Measurements from ENCODE around the gene ZNF124.
"Not testable (repeated sequence)": the region's sequence is repeated elsewhere in the genome, so short reads cannot be mapped to it uniquely, and the experiment has no call there.

Gene ZNF124

GRCh38 chr1:247171875-247172563, at the start of gene ZNF124:
ZNF124 (minus strand) TSS chr1:247172020; CDS start chr1:247171877, 143 bp downstream.
- not testable (repeated sequence) for DNase-seq

DNA sequence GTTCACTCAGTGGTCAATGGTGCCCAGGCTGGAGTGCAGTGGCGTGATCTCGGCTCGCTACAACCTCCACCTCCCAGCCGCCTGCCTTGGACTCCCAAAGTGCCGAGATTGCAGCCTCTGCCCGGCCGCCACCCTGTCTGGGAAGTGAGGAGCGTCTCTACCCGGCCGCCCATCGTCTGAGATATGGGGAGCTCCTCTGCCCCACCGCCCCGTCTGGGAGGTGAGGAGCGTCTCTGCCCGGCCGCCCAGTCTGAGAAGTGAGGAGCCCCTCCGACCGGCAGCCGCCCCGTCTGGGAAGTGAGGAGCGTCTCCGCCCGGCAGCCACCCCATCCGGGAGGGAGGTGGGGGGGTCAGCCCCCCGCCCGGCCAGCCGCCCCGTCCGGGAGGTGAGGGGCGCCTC, 48.5 kb upstream of the ZNF124 start:
- not testable (repeated sequence) for DNase-seq

- no peak for DNase-seq
These were observed 46.4 kb upstream of the ZNF124 start for GRCh38 chr1:247218121-247218651.

DNA sequence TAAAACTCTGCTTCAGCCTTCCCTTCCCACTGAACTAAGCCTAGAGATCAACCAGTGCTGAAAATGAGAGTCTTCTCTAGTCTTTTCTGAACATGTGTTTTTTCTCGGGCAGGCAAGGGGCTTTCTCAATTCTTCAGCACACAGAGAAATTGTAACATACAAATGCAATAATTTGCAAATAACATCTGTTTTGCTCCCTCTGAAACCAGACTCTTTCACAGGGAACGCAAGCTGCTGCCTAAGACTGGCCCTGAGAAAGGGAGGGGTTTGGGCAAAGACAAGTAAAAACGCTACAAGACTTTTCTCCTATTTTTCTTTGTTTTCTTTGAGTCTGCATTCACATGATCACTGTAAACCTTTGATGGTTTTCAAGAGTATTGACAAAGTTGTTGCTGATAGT, 44.4 kb upstream of the ZNF124 start:
- DNase-seq: no peak

GRCh38 chr1:247212627-247213617, 41.1 kb upstream of the ZNF124 start:
- DNase-seq: no peak

DNA sequence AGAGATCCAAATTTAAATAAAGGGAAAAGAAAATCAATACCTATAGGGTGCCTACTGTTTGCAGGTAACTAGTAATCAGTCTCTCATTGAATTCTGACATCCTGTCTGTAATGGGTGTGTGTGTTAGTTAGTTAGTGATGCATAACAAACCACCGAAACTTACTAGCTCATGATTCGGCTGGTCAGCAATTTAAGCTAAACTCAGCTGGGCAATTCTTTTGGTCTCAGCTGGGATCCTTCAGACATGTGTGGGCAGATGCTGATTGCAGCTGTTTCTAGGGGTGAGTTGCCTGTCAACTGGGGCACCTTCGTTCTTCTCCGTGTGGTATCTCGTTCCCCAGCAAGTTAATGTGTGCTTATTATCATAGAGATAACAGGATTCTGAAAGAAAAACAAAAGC, 40.2 kb upstream of the ZNF124 start:
- DNase-seq: no peak

- no peak for DNase-seq
These were observed 39.5 kb upstream of the ZNF124 start for GRCh38 chr1:247211339-247211738.

DNA sequence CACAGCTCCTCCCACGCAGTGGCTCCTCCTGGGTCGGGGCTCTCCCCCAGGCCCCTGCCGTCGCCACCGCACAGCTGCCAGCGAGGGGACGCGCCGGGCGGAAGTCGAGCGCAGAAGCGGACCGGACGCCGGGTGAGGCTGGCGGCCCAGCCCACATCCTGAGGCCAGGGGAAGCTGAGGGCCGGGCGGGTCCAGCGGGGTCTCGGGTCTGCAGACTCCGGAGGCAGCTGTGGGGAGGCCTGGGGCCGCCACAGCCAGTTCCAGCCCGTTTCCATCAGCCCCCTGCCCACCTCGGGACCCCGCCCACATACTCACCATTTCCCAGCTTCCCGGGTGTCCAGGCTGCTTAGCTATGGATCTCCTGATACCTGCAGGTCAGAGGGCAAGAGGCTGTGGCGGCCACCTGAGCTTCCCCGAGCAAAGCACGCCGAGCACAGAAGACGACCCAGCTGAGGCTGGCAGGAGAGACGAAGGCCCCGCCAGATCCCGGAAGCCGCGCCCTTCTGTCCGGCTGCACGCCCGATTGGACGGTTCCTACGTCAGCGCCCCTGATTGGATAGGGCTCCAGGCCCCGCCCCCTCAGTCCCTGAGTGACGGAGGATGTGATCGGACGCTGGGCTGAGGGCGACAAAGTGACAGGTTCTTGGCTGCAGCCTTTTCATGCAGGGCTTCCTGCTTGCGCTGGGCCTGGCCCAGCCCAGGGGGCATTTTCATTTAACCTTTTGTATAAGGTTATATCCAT, 38.7 kb upstream of the ZNF124 start:
- peak; percentile 88 for DNase-seq

DNA sequence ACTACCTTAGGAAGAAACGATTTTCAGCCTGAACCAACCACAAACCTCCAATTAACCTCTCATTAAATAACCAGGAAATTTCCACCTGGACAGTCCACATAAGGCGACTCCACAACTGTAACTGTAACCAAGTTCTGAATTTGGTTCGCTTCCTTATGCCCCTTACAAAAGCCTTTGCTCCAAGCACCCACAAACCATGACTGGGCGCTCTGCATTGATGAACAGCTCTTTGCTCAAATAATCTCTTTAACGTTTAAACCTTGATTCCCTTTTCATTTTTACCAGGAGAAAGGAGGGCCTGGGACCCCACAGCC, 38.2 kb upstream of the ZNF124 start:
- no peak for DNase-seq

GRCh38 chr1:247209396-247209795, 37.6 kb upstream of the ZNF124 start:
- no peak for DNase-seq

GRCh38 chr1:247204177-247204647, 32.4 kb upstream of the ZNF124 start:
- no peak for DNase-seq

DNA sequence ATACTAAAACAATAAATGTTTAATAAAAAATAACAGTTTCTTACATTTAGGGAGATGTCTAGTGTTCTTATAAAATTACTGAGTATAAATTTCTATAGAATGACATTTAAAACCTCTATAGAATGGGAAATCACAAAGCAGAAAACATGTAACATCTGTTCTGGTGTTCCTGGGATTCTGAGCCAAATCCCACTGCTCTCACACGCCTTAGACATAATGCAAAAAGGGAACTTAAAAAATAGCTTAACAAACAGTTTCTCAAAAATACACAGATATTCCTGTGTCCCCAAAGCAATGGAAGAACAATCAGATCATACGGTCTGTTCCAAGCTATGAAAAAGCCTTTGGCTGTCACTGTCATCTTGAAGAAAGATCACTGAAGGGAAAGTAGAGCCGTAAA, 27.0 kb upstream of the ZNF124 start:
- DNase-seq: no peak

GRCh38 chr1:247193958-247194357, 22.1 kb upstream of the ZNF124 start:
- no peak for DNase-seq

GRCh38 chr1:247189981-247190798, 18.4 kb upstream of the ZNF124 start:
- DNase-seq: no peak

DNA sequence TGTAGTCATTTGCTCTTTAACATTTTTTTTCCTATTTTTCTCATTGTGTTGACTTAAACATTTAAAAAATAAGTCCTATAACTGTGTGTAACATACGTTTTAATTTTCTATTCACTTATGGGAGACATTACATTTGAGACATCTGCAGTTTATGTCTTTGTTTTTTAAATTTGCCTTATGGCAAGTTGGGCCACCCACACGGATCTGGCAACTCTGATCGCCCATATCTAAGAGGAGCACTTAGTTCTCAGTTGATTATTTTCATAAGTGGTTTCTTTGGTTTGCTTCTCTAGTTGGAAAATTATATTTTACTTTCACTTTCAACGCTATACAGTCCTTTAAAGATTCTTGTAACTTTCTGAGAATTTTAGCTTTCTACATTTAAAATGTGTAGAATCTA, 13.8 kb upstream of the ZNF124 start:
- no peak for DNase-seq

GRCh38 chr1:247184254-247184653, 12.4 kb upstream of the ZNF124 start:
- DNase-seq: no peak

GRCh38 chr1:247182994-247183393, 11.2 kb upstream of the ZNF124 start:
- no peak for DNase-seq

GRCh38 chr1:247180581-247180980, 8.8 kb upstream of the ZNF124 start:
- DNase-seq: no peak

DNA sequence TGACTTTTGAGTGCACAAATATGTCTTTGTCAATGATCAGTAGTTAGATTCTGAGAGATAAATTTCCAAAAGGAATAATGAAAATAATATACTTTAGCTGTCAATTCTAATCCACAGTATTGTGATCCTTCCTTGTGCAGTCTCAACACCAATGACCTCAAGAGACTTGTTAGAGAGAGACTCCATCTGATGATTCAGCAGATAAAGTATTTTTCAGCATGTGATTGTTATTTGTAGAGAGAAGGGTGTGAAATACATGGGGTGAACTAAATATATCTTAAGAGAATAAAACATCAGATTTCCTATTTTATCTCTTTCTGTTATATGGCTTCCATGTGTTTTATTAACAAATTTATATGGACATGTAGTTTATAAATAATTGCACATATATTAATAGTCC, 5.9 kb upstream of the ZNF124 start:
- DNase-seq: no peak

GRCh38 chr1:247175458-247175857, 3.6 kb upstream of the ZNF124 start:
- DNase-seq: no peak

DNA sequence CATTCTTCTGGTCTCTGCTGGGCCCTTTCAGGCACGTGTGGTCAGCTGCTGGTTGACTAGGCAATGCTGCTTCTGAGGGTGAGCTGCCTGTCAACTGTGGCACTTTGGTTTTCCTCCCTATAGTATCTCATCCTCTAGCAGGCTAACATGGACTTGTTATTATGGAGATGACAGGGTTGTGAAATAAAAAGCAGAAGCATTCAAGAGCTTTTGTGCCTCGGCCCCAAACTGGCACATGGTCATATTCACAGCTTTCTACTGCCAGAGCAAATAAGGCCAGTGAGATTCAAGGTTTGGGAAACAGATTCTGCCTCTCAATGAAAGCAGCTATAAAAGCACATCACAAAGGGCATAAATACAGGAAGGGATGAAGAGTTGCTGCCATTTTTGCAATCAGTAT, 1.6 kb upstream of the ZNF124 start:
- no peak for DNase-seq

GRCh38 chr1:247172996-247173395, 1.2 kb upstream of the ZNF124 start:
- no peak for DNase-seq

All from NCI-H1694 treated with DMSO at 0.1 percent for 48 hours (cell line).